ENCODE data around the gene KCNQ4. TPM values are rescaled to one million over a fixed set of nuclear protein-coding genes. Genes with fewer than 3 reads are reported as not detected.

The KCNQ4 gene
- total and polyA plus RNA-seq, 2 experiments from 2014 or later: 1.3 to 3.0 TPM

DNA sequence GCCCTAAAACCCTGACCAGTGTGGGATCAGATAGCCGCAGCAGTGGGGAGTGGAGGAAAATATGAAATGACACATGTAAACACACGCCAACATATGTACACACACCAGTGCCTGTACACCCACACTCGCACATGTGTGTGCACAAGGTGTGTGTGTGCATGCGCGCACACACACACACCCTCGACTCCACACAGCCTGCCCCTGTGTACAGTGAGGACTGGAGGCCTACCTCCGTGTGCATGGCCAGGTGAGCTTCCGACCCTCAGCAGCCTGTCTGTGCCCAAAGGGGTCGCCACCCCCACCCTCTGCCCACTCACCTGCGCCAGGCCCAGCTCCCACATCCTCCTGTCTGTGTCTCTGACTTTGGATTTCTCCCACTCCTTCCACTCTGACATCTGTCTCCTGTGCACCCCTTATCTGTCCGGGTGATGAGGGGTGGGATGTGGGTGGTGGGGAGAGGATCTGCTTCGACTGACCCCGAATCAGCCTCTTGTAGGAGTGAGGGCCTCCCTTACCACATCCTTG is 46.9 kb downstream of the KCNQ4 start (continued):
- TF ChIP-seq, protein P1, sequence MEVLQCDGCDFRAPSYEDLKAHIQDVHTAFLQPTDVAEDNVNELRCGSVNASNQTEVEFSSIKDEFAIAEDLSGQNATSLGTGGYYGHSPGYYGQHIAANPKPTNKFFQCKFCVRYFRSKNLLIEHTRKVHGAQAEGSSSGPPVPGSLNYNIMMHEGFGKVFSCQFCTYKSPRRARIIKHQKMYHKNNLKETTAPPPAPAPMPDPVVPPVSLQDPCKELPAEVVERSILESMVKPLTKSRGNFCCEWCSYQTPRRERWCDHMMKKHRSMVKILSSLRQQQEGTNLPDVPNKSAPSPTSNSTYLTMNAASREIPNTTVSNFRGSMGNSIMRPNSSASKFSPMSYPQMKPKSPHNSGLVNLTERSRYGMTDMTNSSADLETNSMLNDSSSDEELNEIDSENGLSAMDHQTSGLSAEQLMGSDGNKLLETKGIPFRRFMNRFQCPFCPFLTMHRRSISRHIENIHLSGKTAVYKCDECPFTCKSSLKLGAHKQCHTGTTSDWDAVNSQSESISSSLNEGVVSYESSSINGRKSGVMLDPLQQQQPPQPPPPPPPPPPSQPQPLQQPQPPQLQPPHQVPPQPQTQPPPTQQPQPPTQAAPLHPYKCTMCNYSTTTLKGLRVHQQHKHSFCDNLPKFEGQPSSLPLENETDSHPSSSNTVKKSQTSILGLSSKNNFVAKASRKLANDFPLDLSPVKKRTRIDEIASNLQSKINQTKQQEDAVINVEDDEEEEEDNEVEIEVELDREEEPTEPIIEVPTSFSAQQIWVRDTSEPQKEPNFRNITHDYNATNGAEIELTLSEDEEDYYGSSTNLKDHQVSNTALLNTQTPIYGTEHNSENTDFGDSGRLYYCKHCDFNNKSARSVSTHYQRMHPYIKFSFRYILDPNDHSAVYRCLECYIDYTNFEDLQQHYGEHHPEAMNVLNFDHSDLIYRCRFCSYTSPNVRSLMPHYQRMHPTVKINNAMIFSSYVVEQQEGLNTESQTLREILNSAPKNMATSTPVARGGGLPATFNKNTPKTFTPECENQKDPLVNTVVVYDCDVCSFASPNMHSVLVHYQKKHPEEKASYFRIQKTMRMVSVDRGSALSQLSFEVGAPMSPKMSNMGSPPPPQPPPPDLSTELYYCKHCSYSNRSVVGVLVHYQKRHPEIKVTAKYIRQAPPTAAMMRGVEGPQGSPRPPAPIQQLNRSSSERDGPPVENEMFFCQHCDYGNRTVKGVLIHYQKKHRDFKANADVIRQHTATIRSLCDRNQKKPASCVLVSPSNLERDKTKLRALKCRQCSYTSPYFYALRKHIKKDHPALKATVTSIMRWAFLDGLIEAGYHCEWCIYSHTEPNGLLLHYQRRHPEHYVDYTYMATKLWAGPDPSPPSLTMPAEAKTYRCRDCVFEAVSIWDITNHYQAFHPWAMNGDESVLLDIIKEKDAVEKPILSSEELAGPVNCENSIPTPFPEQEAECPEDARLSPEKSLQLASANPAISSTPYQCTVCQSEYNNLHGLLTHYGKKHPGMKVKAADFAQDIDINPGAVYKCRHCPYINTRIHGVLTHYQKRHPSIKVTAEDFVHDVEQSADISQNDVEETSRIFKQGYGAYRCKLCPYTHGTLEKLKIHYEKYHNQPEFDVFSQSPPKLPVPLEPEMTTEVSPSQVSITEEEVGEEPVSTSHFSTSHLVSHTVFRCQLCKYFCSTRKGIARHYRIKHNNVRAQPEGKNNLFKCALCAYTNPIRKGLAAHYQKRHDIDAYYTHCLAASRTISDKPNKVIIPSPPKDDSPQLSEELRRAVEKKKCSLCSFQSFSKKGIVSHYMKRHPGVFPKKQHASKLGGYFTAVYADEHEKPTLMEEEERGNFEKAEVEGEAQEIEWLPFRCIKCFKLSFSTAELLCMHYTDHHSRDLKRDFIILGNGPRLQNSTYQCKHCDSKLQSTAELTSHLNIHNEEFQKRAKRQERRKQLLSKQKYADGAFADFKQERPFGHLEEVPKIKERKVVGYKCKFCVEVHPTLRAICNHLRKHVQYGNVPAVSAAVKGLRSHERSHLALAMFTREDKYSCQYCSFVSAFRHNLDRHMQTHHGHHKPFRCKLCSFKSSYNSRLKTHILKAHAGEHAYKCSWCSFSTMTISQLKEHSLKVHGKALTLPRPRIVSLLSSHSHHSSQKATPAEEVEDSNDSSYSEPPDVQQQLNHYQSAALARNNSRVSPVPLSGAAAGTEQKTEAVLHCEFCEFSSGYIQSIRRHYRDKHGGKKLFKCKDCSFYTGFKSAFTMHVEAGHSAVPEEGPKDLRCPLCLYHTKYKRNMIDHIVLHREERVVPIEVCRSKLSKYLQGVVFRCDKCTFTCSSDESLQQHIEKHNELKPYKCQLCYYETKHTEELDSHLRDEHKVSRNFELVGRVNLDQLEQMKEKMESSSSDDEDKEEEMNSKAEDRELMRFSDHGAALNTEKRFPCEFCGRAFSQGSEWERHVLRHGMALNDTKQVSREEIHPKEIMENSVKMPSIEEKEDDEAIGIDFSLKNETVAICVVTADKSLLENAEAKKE (CRISPR knock-in tag; IDR thresholded peaks at IDR 0.05): no peak
- TF ChIP-seq, protein P2, sequence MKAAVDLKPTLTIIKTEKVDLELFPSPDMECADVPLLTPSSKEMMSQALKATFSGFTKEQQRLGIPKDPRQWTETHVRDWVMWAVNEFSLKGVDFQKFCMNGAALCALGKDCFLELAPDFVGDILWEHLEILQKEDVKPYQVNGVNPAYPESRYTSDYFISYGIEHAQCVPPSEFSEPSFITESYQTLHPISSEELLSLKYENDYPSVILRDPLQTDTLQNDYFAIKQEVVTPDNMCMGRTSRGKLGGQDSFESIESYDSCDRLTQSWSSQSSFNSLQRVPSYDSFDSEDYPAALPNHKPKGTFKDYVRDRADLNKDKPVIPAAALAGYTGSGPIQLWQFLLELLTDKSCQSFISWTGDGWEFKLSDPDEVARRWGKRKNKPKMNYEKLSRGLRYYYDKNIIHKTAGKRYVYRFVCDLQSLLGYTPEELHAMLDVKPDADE (IDR thresholded peaks at IDR 0.05): no peak
- TF ChIP-seq ZNF114 (CRISPR knock-in tag; IDR thresholded peaks at IDR 0.05): no peak

DNA sequence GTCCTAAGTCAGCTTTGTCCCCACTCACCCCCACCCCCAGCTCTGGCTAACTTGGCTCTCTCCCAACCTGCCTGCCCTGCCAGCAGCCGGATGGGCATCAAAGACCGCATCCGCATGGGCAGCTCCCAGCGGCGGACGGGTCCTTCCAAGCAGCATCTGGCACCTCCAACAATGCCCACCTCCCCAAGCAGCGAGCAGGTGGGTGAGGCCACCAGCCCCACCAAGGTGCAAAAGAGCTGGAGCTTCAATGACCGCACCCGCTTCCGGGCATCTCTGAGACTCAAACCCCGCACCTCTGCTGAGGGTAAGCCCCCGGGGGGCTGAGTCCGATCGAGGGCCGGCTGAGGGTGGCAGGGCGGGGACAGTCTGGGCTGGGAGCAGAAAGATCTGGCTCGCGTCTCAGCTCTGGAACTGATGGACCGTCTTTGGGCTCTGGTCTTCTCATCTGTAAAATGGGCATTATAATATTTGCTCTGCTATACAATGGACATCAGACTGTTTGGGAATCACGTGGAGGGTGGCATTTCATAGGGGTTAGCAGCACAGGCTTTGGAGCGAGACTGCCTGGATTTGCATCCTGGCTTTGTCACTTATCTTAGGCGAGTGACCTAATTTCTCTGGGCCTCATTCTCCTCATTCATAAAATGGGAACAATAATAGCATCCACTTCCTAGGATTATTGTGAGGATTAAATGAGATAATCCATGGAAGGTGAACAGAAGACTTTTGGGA is 47.6 kb downstream of the KCNQ4 start:
- Histone ChIP-seq H3K79me2 (replicated peaks; ENCODE audit: insufficient read depth) (no peaks in the 10 kb centered on the region), H3F3A (replicated peaks; ENCODE audit: low read depth) (no peaks in the 10 kb centered on the region), H4K20me1 (replicated peaks; ENCODE audit: insufficient read depth) (no peaks in the 10 kb centered on the region), H3K9me2 (ENCODE audit: insufficient read depth) (no peaks in the 10 kb centered on the region), H3K27ac (ENCODE audit: low read depth) (no peak overlapping the region), H3K36me3 (ENCODE audit: insufficient read depth) (no peaks in the 10 kb centered on the region), H2AFZ (no peak overlapping the region), H3K27me3 (ENCODE audit: insufficient read depth) (no peaks in the 10 kb centered on the region), H3K4me3 (no peak overlapping the region), H3K4me2 (no peak overlapping the region), H3K4me1 (ENCODE audit: insufficient read depth) (peaks cover under 1% of the 10 kb centered on the region; the same call in 1 of the 2 replicates)
- Mint-ChIP-seq H3K4me3 (no peak overlapping the region), H3K36me3 (ENCODE audit: low read depth) (no peaks in the 10 kb centered on the region; the same call in 2 of the 3 replicates), H3K4me1 (peaks cover 7% of the 10 kb centered on the region), H3K27me3 (ENCODE audit: insufficient read depth, low read depth, poor library complexity) (peaks cover 5% of the 10 kb centered on the region), H3K27ac (no peak overlapping the region), H3K9me3 (no peaks in the 10 kb centered on the region)
- DNase-seq (ENCODE audit: low spot score): no peak
- TF ChIP-seq ZNF114 (CRISPR knock-in tag; IDR thresholded peaks at IDR 0.05): no peak
- no peak for TF ChIP-seq NANOG (IDR thresholded peaks at IDR 0.05; ENCODE audit: borderline replicate concordance)
- no peak for TF ChIP-seq JUNB (IDR thresholded peaks at IDR 0.05; ENCODE audit: unreplicated experiment)
- no peak for TF ChIP-seq STAT1 (IDR thresholded peaks at IDR 0.05; ENCODE audit: unreplicated experiment)
- TF ChIP-seq EZH2 (IDR thresholded peaks at IDR 0.05; ENCODE audit: low read depth, unreplicated experiment): no peak
- TF ChIP-seq, protein P3, sequence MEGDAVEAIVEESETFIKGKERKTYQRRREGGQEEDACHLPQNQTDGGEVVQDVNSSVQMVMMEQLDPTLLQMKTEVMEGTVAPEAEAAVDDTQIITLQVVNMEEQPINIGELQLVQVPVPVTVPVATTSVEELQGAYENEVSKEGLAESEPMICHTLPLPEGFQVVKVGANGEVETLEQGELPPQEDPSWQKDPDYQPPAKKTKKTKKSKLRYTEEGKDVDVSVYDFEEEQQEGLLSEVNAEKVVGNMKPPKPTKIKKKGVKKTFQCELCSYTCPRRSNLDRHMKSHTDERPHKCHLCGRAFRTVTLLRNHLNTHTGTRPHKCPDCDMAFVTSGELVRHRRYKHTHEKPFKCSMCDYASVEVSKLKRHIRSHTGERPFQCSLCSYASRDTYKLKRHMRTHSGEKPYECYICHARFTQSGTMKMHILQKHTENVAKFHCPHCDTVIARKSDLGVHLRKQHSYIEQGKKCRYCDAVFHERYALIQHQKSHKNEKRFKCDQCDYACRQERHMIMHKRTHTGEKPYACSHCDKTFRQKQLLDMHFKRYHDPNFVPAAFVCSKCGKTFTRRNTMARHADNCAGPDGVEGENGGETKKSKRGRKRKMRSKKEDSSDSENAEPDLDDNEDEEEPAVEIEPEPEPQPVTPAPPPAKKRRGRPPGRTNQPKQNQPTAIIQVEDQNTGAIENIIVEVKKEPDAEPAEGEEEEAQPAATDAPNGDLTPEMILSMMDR (conservative IDR thresholded peaks at IDR 0.05; ENCODE audit: low read depth in 2 of 2): no peak
- ATAC-seq: no peak

Measured in GM23338 (cell line).